OCI-LY1 (cell line): Measurements from ENCODE around the gene MAP4.

Source experiments
- EZH2 ChIP-seq: fragments of 200-600 bp; sonication (generic), shearing (Covaris generic); IDR thresholded peaks from 2 replicates; pipeline ENCODE4 v1.8.0; 2017; ENCODE audit warnings: borderline replicate concordance, mixed run types, mild to moderate bottlenecking, antibody characterized with exemption, low read length, moderate library complexity, mixed read lengths
- TF ChIP-seq, protein P1 (sequence below): fragments of 200-600 bp; sonication (generic), shearing (Covaris generic); IDR thresholded peaks from 2 replicates; pipeline ENCODE4 v1.5.1; 2017; ENCODE audit warnings: mild to moderate bottlenecking, antibody characterized with exemption, low read length, moderate library complexity, mixed read lengths

DNA sequence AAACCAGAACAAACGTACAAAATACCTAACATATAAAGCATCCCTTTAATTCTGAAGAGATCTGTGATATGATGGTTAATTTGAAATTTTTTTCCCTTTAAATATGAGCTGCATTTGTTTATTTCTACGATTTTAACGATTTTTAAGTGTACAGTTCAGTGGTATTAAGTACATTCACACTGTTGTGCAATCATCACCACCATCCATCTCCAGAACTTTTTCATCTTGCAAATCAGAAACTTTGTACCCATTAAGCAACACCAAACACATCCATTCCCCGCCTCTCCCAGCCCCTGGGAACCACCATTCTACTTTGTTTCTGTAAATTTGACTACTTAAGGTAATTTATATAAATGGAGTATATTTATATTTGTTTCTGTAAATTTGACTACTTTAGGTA is 51.5 kb downstream of the MAP4 start:
- TF ChIP-seq, protein P1, sequence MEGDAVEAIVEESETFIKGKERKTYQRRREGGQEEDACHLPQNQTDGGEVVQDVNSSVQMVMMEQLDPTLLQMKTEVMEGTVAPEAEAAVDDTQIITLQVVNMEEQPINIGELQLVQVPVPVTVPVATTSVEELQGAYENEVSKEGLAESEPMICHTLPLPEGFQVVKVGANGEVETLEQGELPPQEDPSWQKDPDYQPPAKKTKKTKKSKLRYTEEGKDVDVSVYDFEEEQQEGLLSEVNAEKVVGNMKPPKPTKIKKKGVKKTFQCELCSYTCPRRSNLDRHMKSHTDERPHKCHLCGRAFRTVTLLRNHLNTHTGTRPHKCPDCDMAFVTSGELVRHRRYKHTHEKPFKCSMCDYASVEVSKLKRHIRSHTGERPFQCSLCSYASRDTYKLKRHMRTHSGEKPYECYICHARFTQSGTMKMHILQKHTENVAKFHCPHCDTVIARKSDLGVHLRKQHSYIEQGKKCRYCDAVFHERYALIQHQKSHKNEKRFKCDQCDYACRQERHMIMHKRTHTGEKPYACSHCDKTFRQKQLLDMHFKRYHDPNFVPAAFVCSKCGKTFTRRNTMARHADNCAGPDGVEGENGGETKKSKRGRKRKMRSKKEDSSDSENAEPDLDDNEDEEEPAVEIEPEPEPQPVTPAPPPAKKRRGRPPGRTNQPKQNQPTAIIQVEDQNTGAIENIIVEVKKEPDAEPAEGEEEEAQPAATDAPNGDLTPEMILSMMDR, result no peak
- no peak for TF ChIP-seq EZH2
